Osteocyte (in vitro differentiated cells): ENCODE results near the gene TMEM39B. TPM values are rescaled to one million over a fixed set of nuclear protein-coding genes. Genes with fewer than 3 reads are reported as not detected.
A peak's percentile ranks its signal among the peaks of the same experiment; 100 is the strongest.

Experiments
- DNase-seq: peaks from one replicate; pipeline ENCODE4 v3.0.0; 2021; ENCODE audit warnings: mixed read lengths; ENCODE audit not compliant: unreplicated experiment; ENCODE audit errors: extremely low spot score
- H3K27ac Mint-ChIP-seq: one replicate; pipeline ENCODE4 v1.8.0; 2021; ENCODE audit warnings: mild to moderate bottlenecking, mixed read lengths; ENCODE audit not compliant: unreplicated experiment
- H3K27me3 Mint-ChIP-seq: one replicate; pipeline ENCODE4 v1.8.0; 2021; ENCODE audit warnings: mixed read lengths; ENCODE audit not compliant: unreplicated experiment
- H3K36me3 Mint-ChIP-seq: one replicate; pipeline ENCODE4 v1.8.0; 2021; ENCODE audit warnings: mixed read lengths; ENCODE audit not compliant: unreplicated experiment
- H3K4me1 Mint-ChIP-seq: one replicate; pipeline ENCODE4 v1.8.0; 2021; ENCODE audit warnings: mixed read lengths; ENCODE audit not compliant: unreplicated experiment
- H3K4me3 Mint-ChIP-seq: one replicate; pipeline ENCODE4 v1.8.0; 2021; ENCODE audit warnings: mild to moderate bottlenecking, moderate library complexity, mixed read lengths; ENCODE audit not compliant: unreplicated experiment
- H3K9me3 Mint-ChIP-seq: one replicate; pipeline ENCODE4 v1.8.0; 2021; ENCODE audit warnings: mixed read lengths; ENCODE audit not compliant: unreplicated experiment
- CTCF ChIP-seq: fragments of 200-600 bp; sonication (generic); IDR thresholded peaks from 2 replicates; pipeline ENCODE4 v1.5.0; 2021; ENCODE audit warnings: antibody characterized with exemption, mild to moderate bottlenecking, moderate library complexity
- total RNA-seq: library from RNA; stranded (reverse); gene quantifications from 2 replicates; pipeline ENCODE4 v1.2.1, GENCODE V29; 2021

The TMEM39B gene
- total RNA-seq, 1 donor from 2014 or later, result 25.0 TPM

- Mint-ChIP-seq H3K27me3 (no peaks in the 10 kb centered on the region), H3K4me3 (no peak overlapping the region), H3K9me3 (no peaks in the 10 kb centered on the region), H3K36me3 (peaks cover 43% of the 10 kb centered on the region), H3K4me1 (peaks cover 1% of the 10 kb centered on the region), H3K27ac (peak overlapping the region; percentile 31)
- no peak for TF ChIP-seq CTCF
- no peak for DNase-seq
These were observed 27.0 kb upstream of the TMEM39B start for GRCh38 chr1:32045772-32046171.

GRCh38 chr1:32047701-32048100 lies 25.0 kb upstream of the TMEM39B start:
- Mint-ChIP-seq H3K9me3 (no peaks in the 10 kb centered on the region), H3K4me3 (no peak overlapping the region), H3K36me3 (peaks cover 49% of the 10 kb centered on the region), H3K27me3 (no peaks in the 10 kb centered on the region), H3K4me1 (peaks cover 1% of the 10 kb centered on the region), H3K27ac (no peak overlapping the region)
- no peak for DNase-seq
- no peak for TF ChIP-seq CTCF

- Mint-ChIP-seq H3K4me3 (no peak overlapping the region), H3K4me1 (peaks cover 1% of the 10 kb centered on the region), H3K27me3 (no peaks in the 10 kb centered on the region), H3K36me3 (peaks cover 51% of the 10 kb centered on the region), H3K27ac (no peak overlapping the region), H3K9me3 (no peaks in the 10 kb centered on the region)
- TF ChIP-seq CTCF, result no peak
- DNase-seq, result no peak
These were observed 24.3 kb upstream of the TMEM39B start for GRCh38 chr1:32048440-32048839.

GRCh38 chr1:32051706-32052105 lies 21.0 kb upstream of the TMEM39B start:
- H3K9me3 Mint-ChIP-seq, result no peaks in the 10 kb centered on the region
- TF ChIP-seq CTCF, result no peak
- no peaks in the 10 kb centered on the region for H3K27me3 Mint-ChIP-seq
- DNase-seq, result no peak
- peaks cover 53% of the 10 kb centered on the region for H3K36me3 Mint-ChIP-seq
- H3K4me1 Mint-ChIP-seq, result peaks cover 1% of the 10 kb centered on the region
- H3K27ac Mint-ChIP-seq, result peak overlapping the region; percentile 50
- H3K4me3 Mint-ChIP-seq, result no peak overlapping the region

- H3K36me3 Mint-ChIP-seq, result peaks cover 51% of the 10 kb centered on the region
These were observed 19.9 kb upstream of the TMEM39B start for GRCh38 chr1:32052887-32053286.

More at GRCh38 chr1:32052887-32053286, 19.9 kb upstream of the TMEM39B start:
- Mint-ChIP-seq H3K27me3 (no peaks in the 10 kb centered on the region), H3K27ac (no peak overlapping the region), H3K9me3 (no peaks in the 10 kb centered on the region), H3K4me3 (no peak overlapping the region), H3K4me1 (peaks cover 1% of the 10 kb centered on the region)
- no peak for TF ChIP-seq CTCF
- DNase-seq, result no peak
